ENCODE data around the gene DPYSL4. TPM values are rescaled to one million over a fixed set of nuclear protein-coding genes. Genes with fewer than 3 reads are reported as not detected.
A peak's percentile ranks its signal among the peaks of the same experiment; 100 is the strongest.
"Not testable (repeated sequence)": the region's sequence is repeated elsewhere in the genome, so short reads cannot be mapped to it uniquely, and the experiment has no call there.

DPYSL4 gene
- total RNA-seq, 1 donor from 2014 or later = 55.9 TPM

GRCh38 chr10:132160834-132161622 is 25.7 kb upstream of the DPYSL4 start:
- H3K4me1 Mint-ChIP-seq (ENCODE audit: low read depth); H3K27ac Mint-ChIP-seq; H3K36me3 Mint-ChIP-seq (ENCODE audit: insufficient read depth); H3K9me3 Mint-ChIP-seq (ENCODE audit: low read depth); H3K4me3 Mint-ChIP-seq (ENCODE audit: low read depth); DNase-seq (ENCODE audit: low spot score, unreplicated experiment): not testable (repeated sequence)
- H3K27me3 Mint-ChIP-seq = peaks cover 39% of the 10 kb centered on the region

GRCh38 chr10:132162021-132162531 is 24.7 kb upstream of the DPYSL4 start:
- Mint-ChIP-seq H3K27me3 (peaks cover 41% of the 10 kb centered on the region), H3K4me3 (ENCODE audit: low read depth) (no peak overlapping the region), H3K27ac (no peak overlapping the region), H3K9me3 (ENCODE audit: low read depth) (no peaks in the 10 kb centered on the region), H3K4me1 (ENCODE audit: low read depth) (no peaks in the 10 kb centered on the region), H3K36me3 (ENCODE audit: insufficient read depth) (no peaks in the 10 kb centered on the region)
- no peak for TF ChIP-seq CTCF (IDR thresholded peaks at IDR 0.05; ENCODE audit: unreplicated experiment)
- no peak for DNase-seq (ENCODE audit: low spot score, unreplicated experiment)

- no peak for DNase-seq (ENCODE audit: low spot score, unreplicated experiment)
- H3K36me3 Mint-ChIP-seq (ENCODE audit: insufficient read depth) = no peaks in the 10 kb centered on the region
- no peak overlapping the region for H3K27ac Mint-ChIP-seq
- no peaks in the 10 kb centered on the region for H3K9me3 Mint-ChIP-seq (ENCODE audit: low read depth)
- H3K4me1 Mint-ChIP-seq (ENCODE audit: low read depth) = no peaks in the 10 kb centered on the region
- TF ChIP-seq CTCF (IDR thresholded peaks at IDR 0.05; ENCODE audit: unreplicated experiment) = no peak
- H3K4me3 Mint-ChIP-seq (ENCODE audit: low read depth) = no peak overlapping the region
- peaks cover 35% of the 10 kb centered on the region for H3K27me3 Mint-ChIP-seq
Observed at GRCh38 chr10:132162590-132163277, 24.0 kb upstream of the DPYSL4 start.

DNA sequence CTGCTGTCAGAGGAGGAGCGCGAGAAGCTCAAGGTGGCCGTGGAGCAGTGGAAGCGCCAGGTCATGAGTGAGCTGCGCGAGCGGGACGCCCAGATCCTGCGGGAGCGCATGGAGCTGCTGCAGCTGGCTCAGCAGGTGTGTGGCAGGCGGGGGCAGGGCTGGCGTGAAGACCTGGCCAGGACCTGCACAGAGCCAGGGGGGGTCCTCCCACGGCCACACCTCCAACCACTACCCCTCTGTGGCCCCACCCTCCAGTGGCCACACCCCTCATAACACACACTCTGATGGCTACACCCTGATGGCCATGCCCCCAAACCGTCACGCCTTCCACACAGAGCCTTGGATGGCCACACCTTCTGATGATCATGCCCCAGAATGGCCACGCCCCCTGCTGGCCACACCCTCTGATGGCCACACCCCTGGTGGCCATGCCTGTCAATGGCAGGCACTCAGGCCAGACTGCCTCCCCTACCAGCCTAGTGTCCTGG is 23.4 kb upstream of the DPYSL4 start:
- DNase-seq (ENCODE audit: low spot score, unreplicated experiment) = peak; percentile 35
- no peaks in the 10 kb centered on the region for H3K36me3 Mint-ChIP-seq (ENCODE audit: insufficient read depth)
- H3K9me3 Mint-ChIP-seq (ENCODE audit: low read depth) = no peaks in the 10 kb centered on the region
- no peak overlapping the region for H3K4me3 Mint-ChIP-seq (ENCODE audit: low read depth)
- H3K4me1 Mint-ChIP-seq (ENCODE audit: low read depth) = no peaks in the 10 kb centered on the region
- peaks cover 36% of the 10 kb centered on the region for H3K27me3 Mint-ChIP-seq
- peak; percentile 36 for TF ChIP-seq CTCF (IDR thresholded peaks at IDR 0.05; ENCODE audit: unreplicated experiment)
- no peak overlapping the region for H3K27ac Mint-ChIP-seq

GRCh38 chr10:132163826-132164515 is 22.8 kb upstream of the DPYSL4 start:
- H3K4me1 Mint-ChIP-seq (ENCODE audit: low read depth) = no peaks in the 10 kb centered on the region
- H3K27ac Mint-ChIP-seq = no peak overlapping the region

More at GRCh38 chr10:132163826-132164515, 22.8 kb upstream of the DPYSL4 start:
- DNase-seq (ENCODE audit: low spot score, unreplicated experiment) = no peak
- H3K9me3 Mint-ChIP-seq (ENCODE audit: low read depth) = no peaks in the 10 kb centered on the region
- peaks cover 38% of the 10 kb centered on the region for H3K27me3 Mint-ChIP-seq
- no peak overlapping the region for H3K4me3 Mint-ChIP-seq (ENCODE audit: low read depth)
- no peaks in the 10 kb centered on the region for H3K36me3 Mint-ChIP-seq (ENCODE audit: insufficient read depth)
- TF ChIP-seq CTCF (IDR thresholded peaks at IDR 0.05; ENCODE audit: unreplicated experiment) = peak; percentile 3

All from progenitor cell of endocrine pancreas (in vitro differentiated cells).